Measurements from ENCODE around the gene NPY5R.

The NPY5R gene

DNA sequence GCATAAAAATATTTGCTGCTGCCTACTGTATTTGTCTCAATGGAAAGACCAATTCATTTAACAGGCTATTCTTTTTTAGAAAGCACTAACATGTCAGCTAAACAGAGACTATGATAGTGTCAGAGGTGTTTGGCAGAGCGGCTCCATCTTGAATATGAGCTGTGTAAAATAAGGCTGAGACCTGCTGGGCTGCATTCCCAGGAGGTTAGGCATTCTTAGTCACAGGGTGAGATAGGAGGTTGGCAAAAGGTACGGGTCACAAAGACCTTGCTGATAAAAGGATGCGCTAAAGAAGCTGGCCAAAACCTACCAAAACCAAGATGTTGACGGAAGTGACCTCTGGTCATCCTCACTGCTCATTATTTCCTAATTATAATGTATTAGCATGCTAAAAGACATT, 41.8 kb downstream of the NPY5R start:
- no peak for DNase-seq (ENCODE audit: low spot score)

DNA sequence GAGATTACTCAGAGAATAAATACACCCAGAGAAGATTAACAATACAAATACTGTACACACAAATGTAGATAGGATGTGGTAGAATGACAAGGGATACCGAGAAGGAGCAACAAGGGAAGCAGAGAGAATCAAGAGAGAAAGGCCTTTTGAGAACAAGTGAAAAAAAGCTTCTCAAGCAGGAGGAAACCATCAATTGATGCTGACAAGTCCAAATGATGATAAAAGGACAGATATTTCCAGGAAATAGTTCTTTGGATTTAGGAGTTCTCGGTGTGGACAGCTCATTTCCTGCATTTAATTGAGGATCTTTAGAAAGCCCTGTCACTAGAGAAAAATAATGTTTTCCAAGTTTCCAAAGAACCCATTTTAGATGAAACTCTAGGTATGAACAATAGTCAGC, 48.1 kb downstream of the NPY5R start:
- no peak for DNase-seq (ENCODE audit: low spot score)

DNA sequence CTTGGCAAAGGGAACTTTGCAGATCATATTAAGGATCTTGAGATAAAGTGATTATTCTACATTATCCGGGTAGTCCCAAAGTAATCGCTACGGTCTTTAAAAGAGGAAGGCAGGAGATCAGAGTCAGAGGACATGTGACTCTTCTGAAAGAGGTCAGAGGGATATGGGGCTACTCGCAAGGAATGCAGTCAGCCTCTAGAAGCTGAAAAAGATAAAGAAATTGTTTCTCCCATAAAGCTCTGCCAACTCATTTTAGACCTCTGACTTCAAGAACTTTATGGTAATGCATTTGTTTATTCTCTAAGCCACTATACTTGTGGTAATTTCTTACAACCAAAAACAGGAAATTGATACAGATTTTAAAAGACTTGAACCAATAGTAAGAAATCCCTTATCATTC, 48.6 kb downstream of the NPY5R start:
- no peak for DNase-seq (ENCODE audit: low spot score)

DNA sequence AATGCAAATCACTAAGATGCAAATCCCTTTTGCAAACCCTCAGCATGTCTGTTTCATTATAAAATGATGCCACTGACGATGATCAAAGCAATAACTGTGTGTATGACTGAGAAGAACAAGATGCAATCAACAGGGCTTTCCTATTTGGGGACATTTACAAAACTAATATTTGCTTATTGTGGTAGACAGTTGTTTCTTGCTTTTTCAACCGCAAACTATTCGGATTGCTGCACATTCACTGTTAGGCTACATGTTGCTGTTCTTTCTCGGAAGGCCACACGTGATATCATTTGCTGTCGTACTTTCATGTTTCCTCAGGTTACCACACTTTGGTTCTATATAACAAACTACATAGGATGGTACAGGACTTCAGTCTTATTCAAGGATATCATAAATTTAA, 49.8 kb downstream of the NPY5R start:
- DNase-seq (ENCODE audit: low spot score), result no peak

DNA sequence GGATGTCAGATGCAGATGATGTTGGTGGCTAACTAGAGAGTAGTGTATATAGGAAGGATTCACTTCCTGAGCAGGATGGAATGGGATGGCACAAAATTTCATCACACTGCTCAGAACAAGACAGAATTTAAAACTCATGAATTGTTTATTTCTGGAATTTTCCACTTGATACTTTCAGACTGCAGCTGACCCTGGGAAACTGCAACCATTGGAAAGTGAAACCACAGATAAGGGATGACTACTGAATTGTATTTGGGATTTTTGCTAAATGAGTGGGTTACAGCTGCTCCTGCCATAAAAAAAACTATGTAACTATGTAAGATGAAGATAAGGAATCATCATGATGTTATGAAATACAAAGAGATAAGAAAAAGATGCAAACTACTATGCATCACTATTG, 51.4 kb downstream of the NPY5R start:
- DNase-seq (ENCODE audit: low spot score), result no peak

DNA sequence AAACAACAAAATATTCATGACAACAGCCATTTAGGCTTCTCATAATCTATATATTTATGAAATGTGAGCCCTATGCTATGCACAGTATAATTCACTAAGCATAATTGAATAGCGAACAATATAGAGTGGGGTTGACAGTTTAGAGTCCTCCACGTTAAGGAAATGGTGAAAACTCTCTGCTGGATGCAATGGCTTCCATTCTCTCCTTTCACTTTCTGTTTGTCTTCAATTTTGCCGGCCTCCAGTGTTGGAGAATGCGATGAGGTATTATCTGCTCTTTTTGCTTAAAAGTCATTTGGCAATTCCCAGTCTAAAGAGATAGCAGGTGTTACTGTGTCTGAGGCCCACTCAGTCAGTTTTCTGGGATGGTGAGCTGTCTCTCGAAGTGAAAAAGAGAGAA, 52.1 kb downstream of the NPY5R start:
- DNase-seq (ENCODE audit: low spot score), result no peak

DNA sequence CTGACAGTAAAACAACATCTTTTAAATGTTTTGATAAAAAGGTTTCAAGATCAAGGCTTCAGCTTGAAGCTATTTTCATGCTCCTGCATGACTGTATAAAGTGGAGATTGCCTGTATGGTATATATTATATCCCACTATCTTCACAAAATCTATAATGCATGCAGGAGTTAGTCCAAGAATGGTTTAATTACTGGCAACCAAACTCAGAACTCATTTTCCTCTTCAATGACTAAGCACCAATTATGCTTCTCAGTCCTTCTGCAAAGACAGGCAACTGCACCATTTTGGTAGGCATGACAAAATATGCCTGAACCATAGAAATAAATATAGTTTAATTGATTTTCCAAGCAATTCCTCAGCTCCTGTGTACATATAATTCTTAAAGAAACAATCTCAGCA, 54.5 kb downstream of the NPY5R start:
- DNase-seq (ENCODE audit: low spot score), result no peak

DNA sequence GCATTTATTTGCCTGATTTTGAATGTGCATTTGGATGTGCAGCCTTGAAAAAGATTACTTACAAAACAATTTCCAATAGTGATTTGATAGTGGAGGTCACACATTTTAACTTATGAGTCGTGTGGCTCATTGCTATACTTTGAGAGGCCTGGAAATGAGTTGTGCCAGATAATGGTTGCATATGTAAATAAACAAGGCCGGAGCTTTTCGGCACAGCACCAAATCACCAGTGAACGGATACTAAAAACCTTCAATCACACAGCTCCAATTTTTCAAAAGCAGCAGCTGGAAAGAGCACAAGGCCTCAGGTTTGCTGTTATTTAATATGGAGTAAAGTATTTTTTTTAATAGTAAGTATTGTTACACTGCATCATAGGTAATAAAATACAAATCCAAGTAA, 57.2 kb downstream of the NPY5R start:
- DNase-seq (ENCODE audit: low spot score), result no peak

All from activated CD4-positive, alpha-beta T cell treated with anti-CD3 and anti-CD28 coated beads, Interleukin-2, Interleukin-4, amounts not matched to agents 100 ng/mL and 50 ng/mL, durations not matched to agents 16 hours and 8 hours (primary cell).